ENCODE results near the gene HCN3.

The HCN3 gene

GRCh38 chr1:155247667-155248553, 29.4 kb upstream of the HCN3 start:
- H3K27ac ChIP-seq (ENCODE audit: low read depth, low read length, poor library complexity, severe bottlenecking) = peak overlapping the region; percentile 20
- no peak overlapping the region for H3K4me3 ChIP-seq (ENCODE audit: low read depth, low read length, poor library complexity, severe bottlenecking)
- TF ChIP-seq, protein P1, sequence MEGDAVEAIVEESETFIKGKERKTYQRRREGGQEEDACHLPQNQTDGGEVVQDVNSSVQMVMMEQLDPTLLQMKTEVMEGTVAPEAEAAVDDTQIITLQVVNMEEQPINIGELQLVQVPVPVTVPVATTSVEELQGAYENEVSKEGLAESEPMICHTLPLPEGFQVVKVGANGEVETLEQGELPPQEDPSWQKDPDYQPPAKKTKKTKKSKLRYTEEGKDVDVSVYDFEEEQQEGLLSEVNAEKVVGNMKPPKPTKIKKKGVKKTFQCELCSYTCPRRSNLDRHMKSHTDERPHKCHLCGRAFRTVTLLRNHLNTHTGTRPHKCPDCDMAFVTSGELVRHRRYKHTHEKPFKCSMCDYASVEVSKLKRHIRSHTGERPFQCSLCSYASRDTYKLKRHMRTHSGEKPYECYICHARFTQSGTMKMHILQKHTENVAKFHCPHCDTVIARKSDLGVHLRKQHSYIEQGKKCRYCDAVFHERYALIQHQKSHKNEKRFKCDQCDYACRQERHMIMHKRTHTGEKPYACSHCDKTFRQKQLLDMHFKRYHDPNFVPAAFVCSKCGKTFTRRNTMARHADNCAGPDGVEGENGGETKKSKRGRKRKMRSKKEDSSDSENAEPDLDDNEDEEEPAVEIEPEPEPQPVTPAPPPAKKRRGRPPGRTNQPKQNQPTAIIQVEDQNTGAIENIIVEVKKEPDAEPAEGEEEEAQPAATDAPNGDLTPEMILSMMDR (IDR thresholded peaks at IDR 0.05; ENCODE audit: low read length) = no peak
- TF ChIP-seq EZH2 (IDR thresholded peaks at IDR 0.05; ENCODE audit: borderline replicate concordance, low read length) = no peak
- H3K27me3 ChIP-seq (ENCODE audit: insufficient read depth, low read length) = no peaks in the 10 kb centered on the region
- H3K9me3 ChIP-seq (ENCODE audit: low read length) = no peaks in the 10 kb centered on the region
- no peak overlapping the region for H2AFZ ChIP-seq (ENCODE audit: low read length)
- no peaks in the 10 kb centered on the region for H3K9me2 ChIP-seq (ENCODE audit: low read depth, low read length)
- no peak overlapping the region for H3K9ac ChIP-seq (ENCODE audit: low read length)
- H4K20me1 ChIP-seq (ENCODE audit: insufficient read depth, low read length) = no peaks in the 10 kb centered on the region
- peaks cover 6% of the 10 kb centered on the region; the same call in 1 of the 2 replicates for H3F3A ChIP-seq (ENCODE audit: insufficient read depth, low read length)
- peaks cover 41% of the 10 kb centered on the region for H3K4me1 ChIP-seq (ENCODE audit: insufficient read depth, low read length, severe bottlenecking)
- no peaks in the 10 kb centered on the region for H3K79me2 ChIP-seq (ENCODE audit: insufficient read depth, low read length)
- H3K36me3 ChIP-seq (ENCODE audit: insufficient read depth, low read length) = no peaks in the 10 kb centered on the region
- no peak overlapping the region for H3K4me2 ChIP-seq (ENCODE audit: low read length)

DNA sequence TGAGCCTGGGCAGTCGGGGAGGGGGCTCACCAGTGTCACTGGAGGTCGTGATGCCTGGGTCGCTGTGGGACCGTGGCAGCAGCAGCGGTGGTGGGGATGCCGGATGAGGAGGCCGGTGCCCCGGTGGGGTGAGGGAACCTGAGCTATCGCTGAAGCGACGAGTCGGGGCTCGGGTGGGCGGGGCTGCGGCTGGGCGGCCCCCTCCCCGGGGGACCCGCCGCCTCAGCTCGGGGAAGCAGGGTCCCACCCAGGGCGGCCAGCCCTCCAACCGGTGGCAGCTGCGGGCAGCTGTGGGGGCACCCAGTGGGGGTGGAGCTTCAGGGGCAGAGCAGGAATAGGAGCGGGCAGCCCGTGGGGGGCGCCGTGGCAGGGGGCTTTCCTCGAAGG, 27.0 kb upstream of the HCN3 start:
- Histone ChIP-seq H3F3A (ENCODE audit: insufficient read depth, low read length) (peaks cover 6% of the 10 kb centered on the region; the same call in 1 of the 2 replicates), H4K20me1 (ENCODE audit: insufficient read depth, low read length) (no peaks in the 10 kb centered on the region), H3K36me3 (ENCODE audit: insufficient read depth, low read length) (no peaks in the 10 kb centered on the region), H3K9ac (ENCODE audit: low read length) (peak overlapping the region; percentile 70), H3K4me1 (ENCODE audit: insufficient read depth, low read length, severe bottlenecking) (peaks cover 47% of the 10 kb centered on the region), H3K4me3 (ENCODE audit: low read depth, low read length, poor library complexity, severe bottlenecking) (peak overlapping the region; percentile 65), H3K4me2 (ENCODE audit: low read length) (peak overlapping the region; percentile 84), H2AFZ (ENCODE audit: low read length) (no peak overlapping the region), H3K27me3 (ENCODE audit: insufficient read depth, low read length) (no peaks in the 10 kb centered on the region), H3K9me2 (ENCODE audit: low read depth, low read length) (no peaks in the 10 kb centered on the region), H3K27ac (ENCODE audit: low read depth, low read length, poor library complexity, severe bottlenecking) (peak overlapping the region; percentile 55), H3K79me2 (ENCODE audit: insufficient read depth, low read length) (no peaks in the 10 kb centered on the region), H3K9me3 (ENCODE audit: low read length) (no peaks in the 10 kb centered on the region)
- TF ChIP-seq, protein P1 (IDR thresholded peaks at IDR 0.05; ENCODE audit: low read length) = no peak
- TF ChIP-seq EZH2 (IDR thresholded peaks at IDR 0.05; ENCODE audit: borderline replicate concordance, low read length) = no peak

- peak overlapping the region; percentile 70 for H3K9ac ChIP-seq (ENCODE audit: low read length)
- H3K9me2 ChIP-seq (ENCODE audit: low read depth, low read length) = no peaks in the 10 kb centered on the region
- H3K36me3 ChIP-seq (ENCODE audit: insufficient read depth, low read length) = no peaks in the 10 kb centered on the region
- H3K79me2 ChIP-seq (ENCODE audit: insufficient read depth, low read length) = no peaks in the 10 kb centered on the region
- no peak overlapping the region for H2AFZ ChIP-seq (ENCODE audit: low read length)
- H3K4me3 ChIP-seq (ENCODE audit: low read depth, low read length, poor library complexity, severe bottlenecking) = peak overlapping the region; percentile 65
- H3K4me2 ChIP-seq (ENCODE audit: low read length) = peak overlapping the region; percentile 84
- no peaks in the 10 kb centered on the region for H4K20me1 ChIP-seq (ENCODE audit: insufficient read depth, low read length)
- no peaks in the 10 kb centered on the region for H3K27me3 ChIP-seq (ENCODE audit: insufficient read depth, low read length)
- peak overlapping the region; percentile 54 for H3K27ac ChIP-seq (ENCODE audit: low read depth, low read length, poor library complexity, severe bottlenecking)
- peaks cover 6% of the 10 kb centered on the region; the same call in 1 of the 2 replicates for H3F3A ChIP-seq (ENCODE audit: insufficient read depth, low read length)
- peaks cover 47% of the 10 kb centered on the region for H3K4me1 ChIP-seq (ENCODE audit: insufficient read depth, low read length, severe bottlenecking)
- TF ChIP-seq, protein P1 (IDR thresholded peaks at IDR 0.05; ENCODE audit: low read length) = peak; percentile 99
- no peak for TF ChIP-seq EZH2 (IDR thresholded peaks at IDR 0.05; ENCODE audit: borderline replicate concordance, low read length)
- H3K9me3 ChIP-seq (ENCODE audit: low read length) = no peaks in the 10 kb centered on the region
Observed at GRCh38 chr1:155250633-155251449, 26.4 kb upstream of the HCN3 start.
